ENCODE measurements around the gene SWAP70. TPM values are rescaled to one million over a fixed set of nuclear protein-coding genes. Genes with fewer than 3 reads are reported as not detected.

The SWAP70 gene
- total RNA-seq, 1 donor from 2014 or later = 15.2 TPM

GRCh38 chr11:9651899-9652748, 11.8 kb upstream of the SWAP70 start:
- no peak overlapping the region for H3K4me3 ChIP-seq (ENCODE audit: low read depth, low read length)
- no peak for DNase-seq (ENCODE audit: low read depth)
- no peak for TF ChIP-seq CTCF (conservative IDR thresholded peaks at IDR 0.05; ENCODE audit: low read depth, low read length)

- DNase-seq (ENCODE audit: low read depth) = no peak
- TF ChIP-seq CTCF (conservative IDR thresholded peaks at IDR 0.05; ENCODE audit: low read depth, low read length) = no peak
- H3K4me3 ChIP-seq (ENCODE audit: low read depth, low read length) = no peak overlapping the region
These were observed 10.0 kb upstream of the SWAP70 start for GRCh38 chr11:9653871-9654270.

GRCh38 chr11:9656864-9657263, 7.0 kb upstream of the SWAP70 start:
- no peak for DNase-seq (ENCODE audit: low read depth)
- TF ChIP-seq CTCF (conservative IDR thresholded peaks at IDR 0.05; ENCODE audit: low read depth, low read length) = no peak
- no peak overlapping the region for H3K4me3 ChIP-seq (ENCODE audit: low read depth, low read length)

- no peak for TF ChIP-seq CTCF (conservative IDR thresholded peaks at IDR 0.05; ENCODE audit: low read depth, low read length)
- no peak overlapping the region for H3K4me3 ChIP-seq (ENCODE audit: low read depth, low read length)
- no peak for DNase-seq (ENCODE audit: low read depth)
These were observed 6.3 kb upstream of the SWAP70 start for GRCh38 chr11:9657531-9657930.

DNA sequence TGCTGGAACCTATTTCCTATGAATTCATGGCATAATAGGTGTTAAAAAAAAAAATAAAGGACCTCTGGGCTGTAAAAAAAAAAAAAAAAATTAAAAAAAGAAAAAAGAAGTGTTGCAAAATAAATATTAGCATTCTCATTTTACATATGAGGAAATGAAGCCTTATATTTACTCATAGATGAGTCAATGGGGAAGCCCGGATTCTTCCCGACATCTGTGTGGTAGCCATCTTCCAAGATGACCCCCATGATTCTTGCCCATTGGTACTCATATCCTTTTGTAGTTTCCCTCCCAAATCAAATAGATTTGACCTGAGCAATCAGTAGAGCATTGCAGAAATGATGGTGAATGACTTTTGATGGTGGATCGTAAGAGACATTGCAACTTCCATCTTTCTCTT, 3.0 kb upstream of the SWAP70 start:
- H3K4me3 ChIP-seq (ENCODE audit: low read depth, low read length) = no peak overlapping the region
- DNase-seq (ENCODE audit: low read depth) = no peak
- no peak for TF ChIP-seq CTCF (conservative IDR thresholded peaks at IDR 0.05; ENCODE audit: low read depth, low read length)

DNA sequence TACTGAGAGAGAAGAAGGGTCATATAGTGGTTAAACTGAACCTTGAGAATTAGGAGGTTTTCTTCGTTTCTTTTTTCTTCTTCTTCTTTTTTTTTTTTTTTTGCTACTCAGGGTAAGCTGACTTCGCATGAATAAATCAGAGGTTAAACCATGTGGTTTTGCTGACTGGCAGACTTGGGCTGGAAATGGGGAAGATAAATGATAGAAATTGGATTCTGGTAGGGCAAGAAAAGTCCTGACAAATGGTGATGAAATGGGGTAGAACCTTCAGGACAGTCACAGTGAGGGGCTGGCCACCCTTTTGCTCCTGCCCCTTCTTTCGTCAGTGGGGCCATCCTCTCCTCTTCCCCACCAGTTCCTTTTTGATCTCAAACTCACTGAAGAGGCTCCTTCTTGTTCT, 1.6 kb upstream of the SWAP70 start:
- DNase-seq (ENCODE audit: low read depth) = no peak
- no peak overlapping the region for H3K4me3 ChIP-seq (ENCODE audit: low read depth, low read length)
- no peak for TF ChIP-seq CTCF (conservative IDR thresholded peaks at IDR 0.05; ENCODE audit: low read depth, low read length)
